WTC11 (cell line): ENCODE data around the gene EIF3A. TPM values are rescaled to one million over a fixed set of nuclear protein-coding genes. Genes with fewer than 3 reads are reported as not detected.

Experiments
- ATAC-seq: fragments of 200-7000 bp; cut with Tn5 transposase; 2 replicates; pipeline ENCODE4 v1.10.0; 2021; ENCODE audit warnings: mild to moderate bottlenecking, moderate library complexity
- CTCF ChIA-PET: fragments of 300-600 bp; sonication (Branson Sonifier 250); formaldehyde crosslinking; loops from one replicate; lab custom pipeline; 2021; ENCODE audit warnings: antibody characterized with exemption; lab: Charles Lee
- POLR2A ChIA-PET: fragments of 350-600 bp; sonication (Branson Sonifier 250); formaldehyde crosslinking; loops from one replicate; lab custom pipeline; 2021; ENCODE audit warnings: antibody characterized with exemption; lab: Charles Lee
- DNase-seq: peaks from one replicate; pipeline ENCODE4 v3.0.0; 2021; ENCODE audit warnings: low spot score
- H3K27ac Mint-ChIP-seq: 2 replicates; pipeline ENCODE4 v1.8.0; 2021; ENCODE audit warnings: mixed read lengths
- H3K27me3 Mint-ChIP-seq: 2 replicates; pipeline ENCODE4 v1.8.0; 2021; ENCODE audit warnings: low read depth, mild to moderate bottlenecking, moderate library complexity, mixed read lengths
- H3K36me3 Mint-ChIP-seq: 2 replicates; pipeline ENCODE4 v1.8.0; 2021; ENCODE audit warnings: mixed read lengths
- H3K4me1 Mint-ChIP-seq: 2 replicates; pipeline ENCODE4 v1.8.0; 2022; ENCODE audit warnings: mixed read lengths
- H3K4me3 Mint-ChIP-seq: 2 replicates; pipeline ENCODE4 v1.8.0; 2021; ENCODE audit warnings: mild to moderate bottlenecking, moderate library complexity, mixed read lengths
- H3K9me3 Mint-ChIP-seq: 2 replicates; pipeline ENCODE4 v1.8.0; 2021; ENCODE audit warnings: mixed read lengths
- ATF6 ChIP-seq: sonication (generic); formaldehyde crosslinking; IDR thresholded peaks from 2 replicates; pipeline ENCODE4 v1.8.1; 2023; ENCODE audit warnings: mild to moderate bottlenecking, missing genetic modification reagents
- CREB1 ChIP-seq: sonication (generic); formaldehyde crosslinking; IDR thresholded peaks from 2 replicates; pipeline ENCODE4 v1.8.0; 2023; ENCODE audit warnings: mild to moderate bottlenecking, missing genetic modification reagents
- EMX1 ChIP-seq: fragments of 250-450 bp; sonication (Bioruptor Pico); IDR thresholded peaks from 2 replicates; pipeline ENCODE4 v1.8.0; 2021; ENCODE audit warnings: mild to moderate bottlenecking
- ERG ChIP-seq: fragments of 250-450 bp; sonication (Bioruptor Pico); IDR thresholded peaks from 2 replicates; pipeline ENCODE4 v1.8.0; 2021; ENCODE audit warnings: mild to moderate bottlenecking
- GABPB1 ChIP-seq: sonication (generic); formaldehyde crosslinking; IDR thresholded peaks from 2 replicates; pipeline ENCODE4 v1.8.1; 2023; ENCODE audit warnings: mild to moderate bottlenecking, missing genetic modification reagents
- GRHL2 ChIP-seq: fragments of 250-450 bp; sonication (Bioruptor Pico); IDR thresholded peaks from 2 replicates; pipeline ENCODE4 v1.8.0; 2022; ENCODE audit warnings: mild to moderate bottlenecking, moderate library complexity; ENCODE audit not compliant: insufficient replicate concordance, severe bottlenecking
- GTF2I ChIP-seq: fragments of 250-450 bp; sonication (Bioruptor Pico); conservative IDR thresholded peaks from 2 replicates; pipeline ENCODE4 v1.4.0; 2021; ENCODE audit warnings: mild to moderate bottlenecking
- HMGA2 ChIP-seq: fragments of 250-450 bp; sonication (Bioruptor Pico); IDR thresholded peaks from 2 replicates; pipeline ENCODE4 v1.4.0; 2021; ENCODE audit warnings: mild to moderate bottlenecking, moderate library complexity
- IRF1 ChIP-seq: sonication (generic); formaldehyde crosslinking; IDR thresholded peaks from 2 replicates; pipeline ENCODE4 v1.8.0; 2023; ENCODE audit warnings: missing genetic modification reagents
- IRF2 ChIP-seq: sonication (generic); formaldehyde crosslinking; IDR thresholded peaks from 2 replicates; pipeline ENCODE4 v1.8.0; 2022; ENCODE audit warnings: low read depth, missing genetic modification reagents, borderline replicate concordance
- KAT7 ChIP-seq: sonication (generic); formaldehyde crosslinking; IDR thresholded peaks from 2 replicates; pipeline ENCODE4 v1.8.1; 2023; ENCODE audit warnings: missing genetic modification reagents, mild to moderate bottlenecking, borderline replicate concordance
- MAX ChIP-seq: sonication (generic); formaldehyde crosslinking; IDR thresholded peaks from 2 replicates; pipeline ENCODE4 v1.8.0; 2022; ENCODE audit warnings: mild to moderate bottlenecking, missing genetic modification reagents
- MXD4 ChIP-seq: fragments of 250-450 bp; sonication (Bioruptor Pico); IDR thresholded peaks from 2 replicates; pipeline ENCODE4 v1.8.0; 2021; ENCODE audit warnings: mild to moderate bottlenecking, moderate library complexity, borderline replicate concordance
- MYBL2 ChIP-seq: sonication (generic); formaldehyde crosslinking; IDR thresholded peaks from 2 replicates; pipeline ENCODE4 v1.8.1; 2023; ENCODE audit warnings: mild to moderate bottlenecking, moderate library complexity, missing genetic modification reagents
- NFATC4 ChIP-seq: fragments of 250-450 bp; sonication (Bioruptor Pico); IDR thresholded peaks from 2 replicates; pipeline ENCODE4 v1.9.0; 2021; ENCODE audit warnings: mild to moderate bottlenecking
- OVOL2 ChIP-seq: fragments of 250-450 bp; sonication (Bioruptor Pico); IDR thresholded peaks from 2 replicates; pipeline ENCODE4 v1.9.0; 2021; ENCODE audit warnings: mild to moderate bottlenecking, borderline replicate concordance
- PRRX2 ChIP-seq: fragments of 250-450 bp; sonication (Bioruptor Pico); IDR thresholded peaks from 2 replicates; pipeline ENCODE4 v1.8.0; 2021; ENCODE audit warnings: mild to moderate bottlenecking
- RORB ChIP-seq: fragments of 250-450 bp; sonication (Bioruptor Pico); IDR thresholded peaks from 2 replicates; pipeline ENCODE4 v1.9.0; 2021; ENCODE audit warnings: mild to moderate bottlenecking
- SMAD3 ChIP-seq: sonication (generic); formaldehyde crosslinking; IDR thresholded peaks from 2 replicates; pipeline ENCODE4 v1.8.0; 2022; ENCODE audit warnings: missing genetic modification reagents, mild to moderate bottlenecking, borderline replicate concordance
- SOX15 ChIP-seq: fragments of 250-450 bp; sonication (Bioruptor Pico); IDR thresholded peaks from 2 replicates; pipeline ENCODE4 v1.9.0; 2021; ENCODE audit warnings: mild to moderate bottlenecking
- TP53 ChIP-seq: sonication (generic); formaldehyde crosslinking; IDR thresholded peaks from 2 replicates; pipeline ENCODE4 v1.8.1; 2023; ENCODE audit warnings: mild to moderate bottlenecking, missing genetic modification reagents
- ZNF396 ChIP-seq: fragments of 250-450 bp; sonication (Bioruptor Pico); IDR thresholded peaks from 2 replicates; pipeline ENCODE4 v1.8.0; 2021; ENCODE audit warnings: mild to moderate bottlenecking, moderate library complexity, borderline replicate concordance
- ZNF512 ChIP-seq: sonication (generic); formaldehyde crosslinking; IDR thresholded peaks from 2 replicates; pipeline ENCODE4 v1.8.1; 2022; ENCODE audit warnings: missing genetic modification reagents, borderline replicate concordance
- ZNF671 ChIP-seq: fragments of 250-450 bp; sonication (Bioruptor Pico); IDR thresholded peaks from 2 replicates; pipeline ENCODE4 v1.8.0; 2021; ENCODE audit warnings: mild to moderate bottlenecking
- total RNA-seq: library from RNA; stranded (reverse); gene quantifications from 3 replicates; pipeline ENCODE4 v1.2.3, GENCODE V29; 2021

The EIF3A gene
- total RNA-seq, 1 experiment from 2014 or later = 213 TPM

GRCh38 chr10:119045561-119045960 is 35.1 kb downstream of the EIF3A start:
- ChIA-PET POLR2A (no interaction called here), CTCF (interaction anchor here (1.1 kb wide), 1 partner anchor 8 kb away, joined by 3 read pairs; no protein-coding TSS in a partner anchor)
- H3K4me1 Mint-ChIP-seq = no peaks in the 10 kb centered on the region
- H3K27ac Mint-ChIP-seq = peak overlapping the region; percentile 39
- H3K36me3 Mint-ChIP-seq = peaks cover 93% of the 10 kb centered on the region
- TF ChIP-seq PRRX2 (no peak), ERG (CRISPR knock-in tag) (no peak), IRF2 (CRISPR knock-in tag) (no peak), NFATC4 (CRISPR knock-in tag) (no peak), TP53 (CRISPR knock-in tag) (no peak), ZNF512 (CRISPR knock-in tag) (no peak), SOX15 (no peak), RORB (no peak), MXD4 (CRISPR knock-in tag) (no peak), KAT7 (CRISPR knock-in tag) (no peak), SMAD3 (no peak), MYBL2 (CRISPR knock-in tag) (no peak), HMGA2 (CRISPR knock-in tag) (no peak), IRF1 (CRISPR knock-in tag) (no peak), OVOL2 (CRISPR knock-in tag) (no peak), EMX1 (CRISPR knock-in tag) (no peak), CREB1 (CRISPR knock-in tag) (no peak), GTF2I (CRISPR knock-in tag) (no peak), ZNF396 (CRISPR knock-in tag) (no peak), GRHL2 (CRISPR knock-in tag) (no peak)
- H3K4me3 Mint-ChIP-seq = no peak overlapping the region
- no peak for DNase-seq
- no peaks in the 10 kb centered on the region for H3K9me3 Mint-ChIP-seq
- no peaks in the 10 kb centered on the region for H3K27me3 Mint-ChIP-seq
- no peak for ATAC-seq

GRCh38 chr10:119042169-119042568 is 38.4 kb downstream of the EIF3A start:
- H3K9me3 Mint-ChIP-seq = no peaks in the 10 kb centered on the region
- ChIA-PET POLR2A (no interaction called here), CTCF (no interaction called here)
- peaks cover 91% of the 10 kb centered on the region for H3K36me3 Mint-ChIP-seq
- no peak overlapping the region for H3K27ac Mint-ChIP-seq
- H3K4me3 Mint-ChIP-seq = no peak overlapping the region
- ATAC-seq (no peak), DNase-seq (no peak)
- H3K4me1 Mint-ChIP-seq = no peaks in the 10 kb centered on the region
- H3K27me3 Mint-ChIP-seq = no peaks in the 10 kb centered on the region
- TF ChIP-seq MXD4 (CRISPR knock-in tag) (no peak), ATF6 (CRISPR knock-in tag) (no peak), SOX15 (no peak), GABPB1 (CRISPR knock-in tag) (no peak), MAX (no peak), ZNF671 (CRISPR knock-in tag) (no peak)
